ENCODE results near the gene KIRREL1. TPM values are rescaled to one million over a fixed set of nuclear protein-coding genes. Genes with fewer than 3 reads are reported as not detected.

KIRREL1 gene
- total and polyA plus RNA-seq, 2 of the 8 experiments (the other 6 are each of a cell fraction or from before 2014, with no cell fraction given): 14.2 to 39.0 TPM

- POLR2A ChIA-PET (ENCODE audit: partially characterized antibody): no interaction called here
- TF ChIP-seq EGR1 (IDR thresholded peaks at IDR 0.05; ENCODE audit: borderline replicate concordance, low read depth, low read length): no peak
- TF ChIP-seq SP1 (IDR thresholded peaks at IDR 0.05; ENCODE audit: low read depth, low read length): no peak
These were observed 155.7 kb downstream of the KIRREL1 start for GRCh38 chr1:158149175-158149574.

More at GRCh38 chr1:158149175-158149574, 155.7 kb downstream of the KIRREL1 start:
- no peaks in the 10 kb centered on the region; a peak in 2 of 7 replicates for H3K4me1 ChIP-seq (replicated peaks in 1 of 4; ENCODE audit: control insufficient read depth in 3 of 4, insufficient read depth in 4 of 4, low read length in 3 of 4)
- FAIRE-seq: no peak
- H4K8ac ChIP-seq (ENCODE audit: extremely low read depth, insufficient read depth, low read length): no peak overlapping the region
- H3K4me3 ChIP-seq (ENCODE audit: extremely low read depth in 1 of 4, insufficient read depth in 2 of 4, low read depth in 3 of 4, low read length in 4 of 4): peak overlapping the region in 3 of 4 experiments; percentile 7 to 46 (median 33); a peak in 5 of 8 replicates
- H3K4ac ChIP-seq (replicated peaks; ENCODE audit: insufficient read length, low read depth, low read length): no peak overlapping the region
- WGBS, 2 experiments (ENCODE audit: extremely low coverage in 1 of 2, insufficient coverage in 1 of 2, insufficient read length in 1 of 2, insufficient replicate concordance in 2 of 2, low coverage in 1 of 2, low lambda C conversion rate in 2 of 2, missing lambda C conversion rate in 1 of 2): 81% methylated on average over 8 of the region's 8 CpGs; no CpG with 5 or more reads in 1 of the 2 experiments
- peaks cover 0 to 13% (median 5%) of the 10 kb centered on the region in 4 experiments; a peak in 4 of 7 replicates for H3K27me3 ChIP-seq (replicated peaks in 1 of 4; ENCODE audit: control insufficient read depth in 3 of 4, extremely low read depth in 1 of 4, insufficient read depth in 3 of 4, low read length in 3 of 4)
- H2BK15ac ChIP-seq (ENCODE audit: low read length): no peak overlapping the region
- no peak overlapping the region for H2BK20ac ChIP-seq (ENCODE audit: low read length)
- no peak overlapping the region for H2AK5ac ChIP-seq (ENCODE audit: low read depth, low read length)
- H3K36me3 ChIP-seq (ENCODE audit: control insufficient read depth in 2 of 4, insufficient read depth in 4 of 4, low read length in 3 of 4): no peaks in the 10 kb centered on the region
- CTCF ChIA-PET (ENCODE audit: partially characterized antibody): interaction anchor here (1.3 to 1.4 kb wide), 2 partner anchors 28 to 32 kb away, joined by 3 to 4 read pairs; partner anchors contain the start of gene CD1D
- H4K91ac ChIP-seq (replicated peaks; ENCODE audit: insufficient read length, low read length): no peak overlapping the region
- no peak overlapping the region for H3K14ac ChIP-seq (ENCODE audit: insufficient read length)
- no peak overlapping the region for H2BK12ac ChIP-seq (ENCODE audit: low read depth, low read length)
- H2BK120ac ChIP-seq (replicated peaks; ENCODE audit: low read depth, low read length): no peak overlapping the region
- H3K4me2 ChIP-seq (ENCODE audit: insufficient read depth in 1 of 2, low read depth in 2 of 2, low read length in 2 of 2): peak overlapping the region; percentile 48 to 78
- H3K18ac ChIP-seq (ENCODE audit: extremely low read depth, low read length): no peak overlapping the region
- peaks cover 4% of the 10 kb centered on the region for H3K23me2 ChIP-seq (ENCODE audit: low read depth, low read length)
- H3K9ac ChIP-seq (replicated peaks in 1 of 4; ENCODE audit: extremely low read depth in 1 of 4, low read depth in 3 of 4, low read length in 3 of 4): no peak overlapping the region
- no peak overlapping the region for H3K56ac ChIP-seq (replicated peaks; ENCODE audit: insufficient read length, low read depth, low read length)
- no peak overlapping the region for H2BK5ac ChIP-seq (ENCODE audit: low read depth, low read length)
- H3K79me1 ChIP-seq (ENCODE audit: low read depth, low read length): no peaks in the 10 kb centered on the region
- no peaks in the 10 kb centered on the region for H4K20me1 ChIP-seq (replicated peaks in 1 of 2; ENCODE audit: control insufficient read depth in 1 of 2, insufficient read depth in 2 of 2, low read length in 2 of 2)
- H3K27ac ChIP-seq (ENCODE audit: low read depth, low read length): no peak overlapping the region
- H4K5ac ChIP-seq (ENCODE audit: insufficient read length, low read depth, low read length): no peak overlapping the region
- no peak for DNase-seq (ENCODE audit: low read depth in 1 of 2, low spot score in 2 of 2)
- H3K79me2 ChIP-seq (ENCODE audit: control insufficient read depth in 1 of 2, insufficient read depth in 2 of 2, low read length in 2 of 2): no peaks in the 10 kb centered on the region
- H3K9me3 ChIP-seq (ENCODE audit: insufficient read depth in 2 of 2, low read depth in 1 of 2, low read length in 1 of 2): no peaks in the 10 kb centered on the region
- H2AFZ ChIP-seq (ENCODE audit: low read length): peak overlapping the region; percentile 97
- H3K23ac ChIP-seq (ENCODE audit: insufficient read length): no peak overlapping the region
